ENCODE data around the gene MCCC1.
"Not testable (repeated sequence)": the region's sequence is repeated elsewhere in the genome, so short reads cannot be mapped to it uniquely, and the experiment has no call there.

Gene MCCC1

GRCh38 chr3:183099026-183099837 lies at the start of gene MCCC1:
TSS of gene MCCC1 (minus strand) at chr3:183099496. CDS start at chr3:183099440, 56 bp downstream.
- DNase-seq (ENCODE audit: extremely low read depth in 1 of 2, low read depth in 1 of 2), result peak; percentile 92 to 99

GRCh38 chr3:183148056-183148455 lies 48.8 kb upstream of the MCCC1 start:
- no peak for DNase-seq (ENCODE audit: extremely low read depth in 1 of 2, low read depth in 1 of 2)

GRCh38 chr3:183144363-183144762 lies 45.1 kb upstream of the MCCC1 start:
- DNase-seq (ENCODE audit: extremely low read depth in 1 of 2, low read depth in 1 of 2), result no peak

GRCh38 chr3:183142199-183142598 lies 42.9 kb upstream of the MCCC1 start:
- no peak for DNase-seq (ENCODE audit: extremely low read depth in 1 of 2, low read depth in 1 of 2)

- DNase-seq (ENCODE audit: extremely low read depth in 1 of 2, low read depth in 1 of 2), result no peak
Measured at GRCh38 chr3:183134844-183135243, 35.5 kb upstream of the MCCC1 start.

GRCh38 chr3:183132409-183132808 lies 33.1 kb upstream of the MCCC1 start:
- no peak for DNase-seq (ENCODE audit: extremely low read depth in 1 of 2, low read depth in 1 of 2)

GRCh38 chr3:183131735-183132134 lies 32.4 kb upstream of the MCCC1 start:
- DNase-seq (ENCODE audit: extremely low read depth in 1 of 2, low read depth in 1 of 2), result no peak

GRCh38 chr3:183131186-183131725 lies 32.0 kb upstream of the MCCC1 start:
- DNase-seq (ENCODE audit: extremely low read depth in 1 of 2, low read depth in 1 of 2), result no peak

GRCh38 chr3:183129243-183129642 lies 29.9 kb upstream of the MCCC1 start:
- no peak for DNase-seq (ENCODE audit: extremely low read depth in 1 of 2, low read depth in 1 of 2)

GRCh38 chr3:183128709-183129108 lies 29.4 kb upstream of the MCCC1 start:
- no peak for DNase-seq (ENCODE audit: extremely low read depth in 1 of 2, low read depth in 1 of 2)

- DNase-seq (ENCODE audit: extremely low read depth in 1 of 2, low read depth in 1 of 2), result no peak
Measured at GRCh38 chr3:183123891-183124290, 24.6 kb upstream of the MCCC1 start.

- DNase-seq (ENCODE audit: extremely low read depth in 1 of 2, low read depth in 1 of 2), result no peak
Measured at GRCh38 chr3:183122257-183122932, 23.1 kb upstream of the MCCC1 start.

- DNase-seq (ENCODE audit: extremely low read depth in 1 of 2, low read depth in 1 of 2), result no peak
Measured at GRCh38 chr3:183120538-183121215, 21.4 kb upstream of the MCCC1 start.

GRCh38 chr3:183117056-183117455 lies 17.8 kb upstream of the MCCC1 start:
- DNase-seq (ENCODE audit: extremely low read depth in 1 of 2, low read depth in 1 of 2), result no peak

GRCh38 chr3:183116025-183116614 lies 16.8 kb upstream of the MCCC1 start:
- DNase-seq (ENCODE audit: extremely low read depth in 1 of 2, low read depth in 1 of 2), result peak; percentile 39 to 56

GRCh38 chr3:183114384-183115178 lies 15.3 kb upstream of the MCCC1 start:
- DNase-seq (ENCODE audit: extremely low read depth in 1 of 2, low read depth in 1 of 2), result no peak

GRCh38 chr3:183109847-183110246 lies 10.6 kb upstream of the MCCC1 start:
- not testable (repeated sequence) for DNase-seq (ENCODE audit: extremely low read depth in 1 of 2, low read depth in 1 of 2)

GRCh38 chr3:183108470-183108869 lies 9.2 kb upstream of the MCCC1 start:
- no peak for DNase-seq (ENCODE audit: extremely low read depth in 1 of 2, low read depth in 1 of 2)

- DNase-seq (ENCODE audit: extremely low read depth in 1 of 2, low read depth in 1 of 2), result no peak
Measured at GRCh38 chr3:183108001-183108449, 8.7 kb upstream of the MCCC1 start.

GRCh38 chr3:183107372-183107771 lies 8.1 kb upstream of the MCCC1 start:
- not testable (repeated sequence) for DNase-seq (ENCODE audit: extremely low read depth in 1 of 2, low read depth in 1 of 2)
